GM12865 (cell line): ENCODE data around the gene KRTAP4-3.

ENCODE experiments used
- DNase-seq: peaks from one replicate; pipeline ENCODE4 v3.0.0; 2010; ENCODE audit warnings: low read depth
- H3K4me3 ChIP-seq: 2 replicates; pipeline ENCODE4 v1.5.1; 2011; ENCODE audit warnings: mild to moderate bottlenecking, low read depth, low read length, control low read depth
- CTCF ChIP-seq: IDR thresholded peaks from 2 replicates; pipeline ENCODE4 v1.5.1; 2011; ENCODE audit warnings: low read length, control low read depth, low read depth, inconsistent platforms; ENCODE audit not compliant: insufficient read depth; ENCODE audit errors: missing control alignments

The KRTAP4-3 gene

GRCh38 chr17:41168121-41168520 is at the start of gene KRTAP4-3:
Gene KRTAP4-3, minus strand, starts transcription at chr17:41168221. Its CDS starts 49 bp downstream, at chr17:41168172.
- no peak for TF ChIP-seq CTCF
- DNase-seq, result no peak
- H3K4me3 ChIP-seq, result no peak within 1 kb of the TSS

- no peak for TF ChIP-seq CTCF
- no peak for DNase-seq
- H3K4me3 ChIP-seq, result no peak overlapping the region
Measured at GRCh38 chr17:41215681-41216080, 47.7 kb upstream of the KRTAP4-3 start.

GRCh38 chr17:41212524-41213169 is 44.6 kb upstream of the KRTAP4-3 start:
- H3K4me3 ChIP-seq, result no peak overlapping the region
- no peak for TF ChIP-seq CTCF
- DNase-seq, result no peak

GRCh38 chr17:41211845-41212466 is 43.9 kb upstream of the KRTAP4-3 start:
- no peak for DNase-seq
- no peak for TF ChIP-seq CTCF
- no peak overlapping the region for H3K4me3 ChIP-seq

GRCh38 chr17:41199421-41200078 is 31.5 kb upstream of the KRTAP4-3 start:
- no peak for DNase-seq
- TF ChIP-seq CTCF, result no peak
- H3K4me3 ChIP-seq, result no peak overlapping the region

- no peak overlapping the region for H3K4me3 ChIP-seq
- DNase-seq, result peak; percentile 37
- TF ChIP-seq CTCF, result no peak
Measured at GRCh38 chr17:41196068-41196467, 28.0 kb upstream of the KRTAP4-3 start.
